Globus pallidus (tissue), 1 donor: Measurements from ENCODE around the gene PAX7.
"Not testable (repeated sequence)": the region's sequence is repeated elsewhere in the genome, so short reads cannot be mapped to it uniquely, and the experiment has no call there.

Source experiments
- DNase-seq: peaks from one replicate; pipeline ENCODE4 v3.0.0-alpha.2; 2015; ENCODE audit warnings: low spot score

Gene PAX7

GRCh38 chr1:18661404-18662285, 31.0 kb downstream of the PAX7 start:
- no peak for DNase-seq

- no peak for DNase-seq
Measured at GRCh38 chr1:18662286-18662639, 31.6 kb downstream of the PAX7 start.

- DNase-seq, result no peak
Measured at GRCh38 chr1:18666317-18666920, 35.8 kb downstream of the PAX7 start.

- no peak for DNase-seq
Measured at GRCh38 chr1:18667333-18667732, 36.7 kb downstream of the PAX7 start.

- DNase-seq, result no peak
Measured at GRCh38 chr1:18668046-18668445, 37.4 kb downstream of the PAX7 start.

GRCh38 chr1:18668750-18669404, 38.2 kb downstream of the PAX7 start:
- no peak for DNase-seq

- no peak for DNase-seq
Measured at GRCh38 chr1:18670121-18670867, 39.6 kb downstream of the PAX7 start.

- DNase-seq, result no peak
Measured at GRCh38 chr1:18670868-18671225, 40.2 kb downstream of the PAX7 start.

GRCh38 chr1:18673976-18674375, 43.3 kb downstream of the PAX7 start:
- no peak for DNase-seq

- DNase-seq, result no peak
Measured at GRCh38 chr1:18676332-18676781, 45.7 kb downstream of the PAX7 start.

GRCh38 chr1:18681423-18681835, 50.8 kb downstream of the PAX7 start:
- DNase-seq, result no peak

- no peak for DNase-seq
Measured at GRCh38 chr1:18682375-18682774, 51.7 kb downstream of the PAX7 start.

GRCh38 chr1:18684303-18684702, 53.7 kb downstream of the PAX7 start:
- DNase-seq, result no peak

GRCh38 chr1:18686540-18686939, 55.9 kb downstream of the PAX7 start:
- DNase-seq, result no peak

GRCh38 chr1:18687273-18687672, 56.6 kb downstream of the PAX7 start:
- no peak for DNase-seq

- DNase-seq, result no peak
Measured at GRCh38 chr1:18691648-18692047, 61.0 kb downstream of the PAX7 start.

- DNase-seq, result no peak
Measured at GRCh38 chr1:18693256-18694098, 62.8 kb downstream of the PAX7 start.

GRCh38 chr1:18694289-18694688, 63.6 kb downstream of the PAX7 start:
- DNase-seq, result not testable (repeated sequence)

GRCh38 chr1:18697541-18697940, 66.9 kb downstream of the PAX7 start:
- no peak for DNase-seq

GRCh38 chr1:18700530-18700929, 69.9 kb downstream of the PAX7 start:
- DNase-seq, result no peak

GRCh38 chr1:18701183-18701582, 70.5 kb downstream of the PAX7 start:
- DNase-seq, result no peak
